ENCODE measurements around the gene SEC61G. TPM values are rescaled to one million over a fixed set of nuclear protein-coding genes. Genes with fewer than 3 reads are reported as not detected.

The SEC61G gene
- total and polyA plus RNA-seq, 2 donors (not counting 1 experiment from before 2014, with no cell fraction given) = 23.6 to 60.9 TPM

DNA sequence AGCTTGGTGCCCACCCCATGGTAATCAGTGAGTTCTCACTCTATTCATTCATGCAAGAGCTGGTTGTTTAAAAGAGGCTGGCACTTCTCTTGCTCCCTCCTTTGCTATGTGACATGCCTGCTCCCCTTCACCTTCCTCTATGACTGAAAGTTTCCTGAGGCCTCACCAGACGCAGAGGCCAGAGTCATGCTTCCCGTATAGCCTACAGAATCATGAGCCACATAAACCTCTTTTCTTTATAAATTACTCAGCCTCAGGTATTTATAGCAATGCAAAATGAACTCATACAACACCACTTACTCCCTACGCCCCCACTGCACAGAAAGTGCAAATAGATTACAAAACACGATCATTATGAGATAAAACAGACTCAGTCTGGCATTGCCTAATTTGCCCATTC is 39.0 kb downstream of the SEC61G start:
- Mint-ChIP-seq H3K27ac (no peak overlapping the region), H3K4me1 (no peaks in the 10 kb centered on the region), H3K27me3 (peaks cover 3% of the 10 kb centered on the region), H3K9me3 (ENCODE audit: insufficient read depth) (no peaks in the 10 kb centered on the region), H3K4me3 (no peak overlapping the region)
- Histone ChIP-seq H3K4me2 (replicated peaks; ENCODE audit: low read depth, low read length, poor library complexity, severe bottlenecking) (no peak overlapping the region), H2AFZ (ENCODE audit: insufficient read depth, low read depth, low read length, poor library complexity, severe bottlenecking) (no peak overlapping the region), H3K79me2 (ENCODE audit: control insufficient read depth, insufficient read depth, low read length) (no peaks in the 10 kb centered on the region), H3K4me1 (ENCODE audit: control insufficient read depth in 2 of 2, insufficient read depth in 2 of 2, low read length in 2 of 2) (no peaks in the 10 kb centered on the region), H3K4me3 (ENCODE audit: control extremely low read depth in 1 of 5, extremely low read depth in 1 of 5, insufficient read depth in 1 of 5, low read depth in 2 of 5, low read length in 4 of 5) (no peak overlapping the region), H3K9ac (ENCODE audit: low read length) (no peak overlapping the region), H3K27ac (ENCODE audit: low read length in 2 of 2) (no peak overlapping the region), H3K27me3 (replicated peaks in 1 of 4; ENCODE audit: control extremely low read depth in 1 of 4, control insufficient read depth in 3 of 4, insufficient read depth in 4 of 4, low read length in 3 of 4) (no peaks in the 10 kb centered on the region), H3K36me3 (replicated peaks in 1 of 2; ENCODE audit: control extremely low read depth in 1 of 2, control insufficient read depth in 1 of 2, extremely low read depth in 1 of 2, insufficient read depth in 2 of 2, low read length in 1 of 2) (no peaks in the 10 kb centered on the region), H4K20me1 (ENCODE audit: control insufficient read depth, insufficient read depth, low read length, poor library complexity, severe bottlenecking) (no peaks in the 10 kb centered on the region), H3K9me3 (ENCODE audit: control extremely low read depth in 1 of 3, control insufficient read depth in 2 of 3, insufficient read depth in 1 of 3, low read length in 2 of 3) (no peaks in the 10 kb centered on the region)
- CTCF ChIA-PET = no interaction called here
- WGBS (ENCODE audit: insufficient coverage) = 89% methylated on average over 3 of the region's 4 CpGs
- DNase-seq (no peak), ATAC-seq (ENCODE audit: low read depth) (no peak)
- POLR2A ChIA-PET = no interaction called here
- intact Hi-C loops (cut with micrococcal nuclease) = no loop called here
- no peak for TF ChIP-seq CTCF (IDR thresholded peaks at IDR 0.05)
- TF ChIP-seq EZH2 (IDR thresholded peaks at IDR 0.05; ENCODE audit: borderline replicate concordance, insufficient read depth, low read depth, low read length, poor library complexity, severe bottlenecking) = no peak

DNA sequence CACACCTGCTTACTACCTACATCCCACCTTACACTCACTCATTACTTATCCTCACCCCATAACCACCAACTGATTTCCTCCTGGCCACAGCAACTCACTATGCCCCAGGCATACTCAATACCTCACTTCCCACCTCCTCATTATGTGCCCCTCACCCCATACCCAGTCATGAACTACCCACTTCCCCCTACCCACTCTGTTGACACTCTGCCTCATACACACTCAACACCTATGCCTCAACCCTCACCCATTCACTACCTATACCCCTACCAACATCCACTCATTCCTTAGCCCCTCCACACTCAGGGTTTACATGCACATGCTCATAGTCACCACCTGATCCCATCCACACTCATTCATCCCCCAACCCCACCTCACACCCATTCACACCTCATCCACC is 39.6 kb downstream of the SEC61G start:
- H3K9me3 Mint-ChIP-seq (ENCODE audit: insufficient read depth) = no peaks in the 10 kb centered on the region
- ATAC-seq (ENCODE audit: low read depth) = no peak
- no peaks in the 10 kb centered on the region for H3K4me1 Mint-ChIP-seq

More for the DNA sequence above, 39.6 kb downstream of the SEC61G start:
- no peak overlapping the region for H3K4me3 ChIP-seq (ENCODE audit: control extremely low read depth in 1 of 5, extremely low read depth in 1 of 5, insufficient read depth in 1 of 5, low read depth in 2 of 5, low read length in 4 of 5)
- no peak overlapping the region for H2AFZ ChIP-seq (ENCODE audit: insufficient read depth, low read depth, low read length, poor library complexity, severe bottlenecking)
- no peaks in the 10 kb centered on the region for H4K20me1 ChIP-seq (ENCODE audit: control insufficient read depth, insufficient read depth, low read length, poor library complexity, severe bottlenecking)
- H3K4me3 Mint-ChIP-seq = no peak overlapping the region
- H3K27ac Mint-ChIP-seq = no peak overlapping the region
- TF ChIP-seq EZH2 (IDR thresholded peaks at IDR 0.05; ENCODE audit: borderline replicate concordance, insufficient read depth, low read depth, low read length, poor library complexity, severe bottlenecking) = no peak
- no peak for TF ChIP-seq CTCF (IDR thresholded peaks at IDR 0.05)
- H3K36me3 ChIP-seq (replicated peaks in 1 of 2; ENCODE audit: control extremely low read depth in 1 of 2, control insufficient read depth in 1 of 2, extremely low read depth in 1 of 2, insufficient read depth in 2 of 2, low read length in 1 of 2) = no peaks in the 10 kb centered on the region
- no peak for DNase-seq
- no peaks in the 10 kb centered on the region for H3K9me3 ChIP-seq (ENCODE audit: control extremely low read depth in 1 of 3, control insufficient read depth in 2 of 3, insufficient read depth in 1 of 3, low read length in 2 of 3)
- no peak overlapping the region for H3K4me2 ChIP-seq (replicated peaks; ENCODE audit: low read depth, low read length, poor library complexity, severe bottlenecking)
- ChIA-PET POLR2A (no interaction called here), CTCF (no interaction called here)
- H3K27ac ChIP-seq (ENCODE audit: low read length in 2 of 2) = no peak overlapping the region
- no peak overlapping the region for H3K9ac ChIP-seq (ENCODE audit: low read length)
- no peaks in the 10 kb centered on the region for H3K79me2 ChIP-seq (ENCODE audit: control insufficient read depth, insufficient read depth, low read length)
- H3K4me1 ChIP-seq (ENCODE audit: control insufficient read depth in 2 of 2, insufficient read depth in 2 of 2, low read length in 2 of 2) = no peaks in the 10 kb centered on the region
- no peaks in the 10 kb centered on the region for H3K27me3 ChIP-seq (replicated peaks in 1 of 4; ENCODE audit: control extremely low read depth in 1 of 4, control insufficient read depth in 3 of 4, insufficient read depth in 4 of 4, low read length in 3 of 4)
- peaks cover under 1% of the 10 kb centered on the region for H3K27me3 Mint-ChIP-seq
- intact Hi-C loops (cut with micrococcal nuclease) = no loop called here
